GM19043 (cell line): ENCODE data around the gene UBTD2.
"Not testable (repeated sequence)": the region's sequence is repeated elsewhere in the genome, so short reads cannot be mapped to it uniquely, and the experiment has no call there.

Experiments used
- ATAC-seq: cut with Tn5 transposase; IDR thresholded peaks from one replicate; pipeline ENCODE4 v1.9.1; 2021; ENCODE audit warnings: low read depth; ENCODE audit not compliant: unreplicated experiment

Gene UBTD2, protein sequence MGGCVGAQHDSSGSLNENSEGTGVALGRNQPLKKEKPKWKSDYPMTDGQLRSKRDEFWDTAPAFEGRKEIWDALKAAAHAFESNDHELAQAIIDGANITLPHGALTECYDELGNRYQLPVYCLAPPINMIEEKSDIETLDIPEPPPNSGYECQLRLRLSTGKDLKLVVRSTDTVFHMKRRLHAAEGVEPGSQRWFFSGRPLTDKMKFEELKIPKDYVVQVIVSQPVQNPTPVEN

DNA sequence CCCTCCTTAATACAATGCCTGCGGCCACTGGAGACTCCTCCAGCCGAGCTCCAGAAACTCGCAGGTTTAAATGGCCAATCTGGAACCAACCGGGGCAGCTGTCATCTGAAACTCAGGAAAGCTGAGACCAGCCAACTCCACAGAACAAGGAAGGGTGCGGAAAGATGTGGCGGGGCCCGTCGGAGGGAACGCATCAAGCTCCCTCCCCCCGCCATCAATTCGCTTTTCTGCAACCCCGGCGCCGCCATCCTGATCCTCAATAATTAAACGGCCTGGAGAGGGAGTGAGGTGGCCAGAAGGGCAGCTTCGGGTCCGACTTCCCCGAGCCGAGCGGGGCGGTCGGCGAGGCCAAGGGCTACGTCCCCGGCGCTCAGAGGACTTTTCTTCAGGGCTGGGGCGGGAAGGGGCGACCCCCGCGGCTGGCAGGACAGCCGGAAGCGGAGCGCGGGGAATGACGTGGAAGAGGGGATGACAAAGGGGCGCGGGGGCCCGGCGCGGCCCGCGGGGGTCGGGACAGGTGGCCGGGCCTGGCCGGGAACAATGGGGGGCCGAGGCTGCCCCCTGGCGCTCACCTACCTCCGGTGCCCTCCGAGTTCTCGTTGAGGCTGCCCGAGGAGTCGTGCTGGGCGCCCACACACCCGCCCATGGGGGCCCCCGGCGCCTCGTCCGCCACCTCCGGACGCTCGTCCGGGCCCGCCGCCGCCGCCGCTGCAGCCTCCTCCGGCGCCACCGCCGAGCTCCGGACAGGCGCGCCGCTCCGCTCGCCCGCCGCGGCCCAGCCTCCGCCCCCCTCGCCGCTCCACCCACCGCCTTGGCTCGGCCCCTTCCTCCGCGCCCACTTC, at the start of gene UBTD2:
Gene UBTD2 (minus strand): TSS at position 745 of the 842 bp plus-strand sequence. CDS start 99 bp downstream, at position 646.
- peak; percentile 79 for ATAC-seq

- not testable (repeated sequence) for ATAC-seq
Observed at GRCh38 chr5:172326901-172327300, 43.3 kb upstream of the UBTD2 start.

GRCh38 chr5:172325452-172325851, 41.9 kb upstream of the UBTD2 start:
- no peak for ATAC-seq

GRCh38 chr5:172322028-172322965, 38.7 kb upstream of the UBTD2 start:
- ATAC-seq, result peak; percentile 88

GRCh38 chr5:172321593-172321992, 38.0 kb upstream of the UBTD2 start:
- no peak for ATAC-seq

DNA sequence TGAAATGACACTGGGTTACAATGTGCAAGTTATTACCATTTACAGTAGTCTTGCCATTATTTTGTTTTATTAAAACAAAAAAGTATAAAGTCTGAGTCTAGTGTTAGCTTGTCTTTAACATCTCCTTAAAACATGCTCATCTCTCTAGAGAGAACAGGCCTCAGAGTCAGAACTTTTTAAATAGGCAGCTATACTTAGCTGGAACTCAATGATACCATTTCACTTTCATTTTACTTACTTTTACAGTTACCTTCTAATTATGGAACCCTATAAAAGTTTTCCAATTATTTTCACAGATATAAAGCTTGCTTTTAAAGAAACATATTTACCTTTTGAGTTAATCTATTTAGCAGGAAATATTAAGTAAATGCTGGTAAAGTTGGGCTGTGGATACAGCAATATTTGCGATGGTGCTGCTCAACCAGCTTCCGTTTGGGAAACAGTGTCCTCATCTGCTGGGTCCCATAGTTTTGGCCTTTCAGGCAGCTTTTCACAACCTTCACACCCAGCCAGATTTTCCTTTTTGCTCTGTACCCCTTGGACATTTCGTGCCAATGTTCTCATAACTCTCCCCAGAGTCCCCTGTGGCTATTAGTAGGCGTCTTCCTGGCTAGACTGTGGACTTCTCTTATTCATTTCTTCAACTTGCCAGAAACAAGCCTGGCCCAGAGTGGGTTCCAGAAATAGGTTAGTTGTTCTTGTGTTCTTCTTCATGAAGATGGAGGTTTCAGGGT, 36.3 kb upstream of the UBTD2 start:
- no peak for ATAC-seq

DNA sequence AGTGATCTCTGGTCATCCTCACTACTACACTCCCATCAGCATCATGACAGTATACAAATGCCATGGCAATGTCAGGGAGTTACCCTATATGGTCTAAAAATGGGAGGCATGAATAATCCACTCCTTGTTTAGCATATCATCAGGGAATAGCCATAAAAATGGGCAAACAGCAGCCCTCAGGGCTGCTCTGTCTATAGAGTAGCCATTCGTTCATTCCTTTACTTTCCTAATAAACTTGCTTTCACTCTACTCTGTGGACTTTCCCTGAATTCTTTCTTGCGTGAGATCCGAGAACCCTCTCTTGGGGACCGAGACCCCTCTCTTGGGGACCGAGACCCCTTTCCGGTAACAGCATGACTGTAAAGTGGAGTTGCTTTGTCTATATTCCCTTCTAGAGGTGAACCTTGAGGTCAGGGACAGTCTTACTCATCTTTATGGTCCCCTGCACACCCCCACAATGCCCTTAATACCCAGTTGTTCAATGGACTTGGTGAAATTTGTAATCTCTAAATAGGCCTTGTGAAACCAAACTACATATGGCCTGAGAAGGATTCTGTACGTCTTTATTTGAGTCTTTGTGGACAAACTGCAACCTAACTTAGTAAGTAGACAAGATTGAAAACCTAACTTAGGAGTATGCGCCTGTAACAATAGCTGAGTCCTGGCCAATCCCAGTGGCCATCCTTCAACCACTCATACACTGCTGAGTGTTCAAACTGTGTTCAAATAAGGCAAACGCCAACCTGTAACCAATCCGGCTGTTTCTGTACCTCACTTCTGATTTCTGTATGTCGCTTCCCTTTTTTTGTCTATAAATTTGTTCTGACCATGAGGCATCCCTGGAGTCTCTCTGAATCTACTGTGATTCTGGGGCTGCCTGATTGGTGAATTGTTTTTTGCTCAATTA, 32.3 kb upstream of the UBTD2 start:
- no peak for ATAC-seq

GRCh38 chr5:172313915-172314314, 30.4 kb upstream of the UBTD2 start:
- ATAC-seq, result no peak

GRCh38 chr5:172312286-172312685, 28.7 kb upstream of the UBTD2 start:
- no peak for ATAC-seq

- ATAC-seq, result no peak
Observed at GRCh38 chr5:172311605-172312004, 28.0 kb upstream of the UBTD2 start.

GRCh38 chr5:172311026-172311425, 27.5 kb upstream of the UBTD2 start:
- no peak for ATAC-seq

DNA sequence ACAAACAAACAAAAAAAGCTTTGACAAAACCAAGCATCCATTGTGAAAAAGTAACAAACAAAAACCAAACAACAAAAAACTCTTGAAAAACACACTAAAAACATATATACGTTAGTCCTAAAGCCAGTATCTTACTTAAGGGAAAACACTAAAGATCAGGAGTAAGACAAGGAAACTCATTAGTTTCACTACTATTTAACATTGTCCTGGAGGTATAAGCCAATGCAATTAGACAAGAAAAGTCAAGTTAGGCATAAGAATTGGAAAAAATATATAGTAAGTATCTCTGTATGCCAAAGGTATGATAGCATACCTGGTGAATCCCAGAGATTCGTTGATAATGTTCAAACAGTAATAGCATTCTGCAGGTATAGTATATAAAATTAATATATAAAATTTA, 21.8 kb upstream of the UBTD2 start:
- no peak for ATAC-seq

DNA sequence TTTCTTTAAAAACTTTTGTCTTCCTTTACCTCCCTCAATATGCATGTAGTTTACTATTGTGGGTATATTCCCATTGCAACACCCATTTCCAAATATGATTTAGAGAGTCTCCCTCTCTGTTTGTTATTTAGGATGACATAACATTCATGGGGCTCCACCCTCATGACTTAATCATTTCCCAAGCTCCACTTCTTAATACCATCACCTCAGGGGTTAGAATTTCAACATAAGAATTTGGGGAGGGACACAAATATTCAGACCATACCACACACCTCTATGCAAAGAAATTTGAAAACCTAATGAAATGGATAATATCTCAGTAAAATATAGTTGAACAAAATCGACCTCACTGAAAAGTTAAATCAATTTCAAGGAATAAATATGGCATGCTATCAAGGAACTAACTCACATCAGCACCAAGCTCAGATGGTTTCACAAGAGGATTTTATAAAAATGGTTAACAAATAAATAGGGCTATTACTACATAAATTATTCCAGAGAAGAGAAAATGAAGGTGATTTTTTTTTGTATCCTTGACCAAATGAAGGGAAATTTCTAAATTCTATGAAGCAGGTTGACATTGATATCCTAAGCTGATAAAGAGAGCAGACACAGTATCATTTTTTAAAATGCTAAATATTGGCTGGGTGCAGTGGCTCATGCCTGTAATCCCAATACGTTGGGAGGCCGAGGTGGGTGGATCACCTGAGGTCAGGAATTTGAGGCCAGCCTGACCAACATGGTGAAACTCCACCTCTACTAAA, 20.2 kb upstream of the UBTD2 start:
- no peak for ATAC-seq

GRCh38 chr5:172303162-172303561, 19.6 kb upstream of the UBTD2 start:
- no peak for ATAC-seq

DNA sequence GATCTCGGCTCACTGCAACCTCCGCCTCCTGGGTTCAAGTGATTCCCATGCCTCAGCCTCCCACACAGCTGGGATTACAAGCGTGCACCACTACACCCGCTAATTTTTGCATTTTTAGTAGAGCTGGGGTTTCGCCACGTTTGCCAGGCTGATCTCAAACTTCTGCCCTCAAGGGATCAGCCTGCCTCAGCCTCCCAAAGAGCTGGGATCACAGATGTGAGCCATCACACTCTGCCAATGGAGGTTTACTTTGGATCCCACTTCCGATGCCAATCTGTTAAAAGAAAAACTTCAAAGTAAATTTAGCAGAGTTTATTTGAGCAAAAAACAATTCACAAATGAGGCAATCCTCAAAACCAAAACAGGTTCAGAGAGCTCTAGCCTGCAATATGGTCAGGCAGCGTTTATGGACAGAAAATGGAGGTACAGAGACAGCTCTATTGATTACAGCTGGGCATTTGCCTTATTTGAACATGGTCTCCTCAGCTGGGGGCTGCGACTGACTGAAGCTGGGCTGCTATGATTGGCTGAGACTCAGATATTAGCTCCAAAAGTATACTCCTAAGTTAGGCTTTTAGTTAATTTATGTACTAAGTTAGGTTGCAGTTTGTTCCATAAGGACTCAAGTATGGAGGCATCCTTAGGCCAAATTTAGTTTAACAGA, 18.6 kb upstream of the UBTD2 start:
- ATAC-seq, result no peak

DNA sequence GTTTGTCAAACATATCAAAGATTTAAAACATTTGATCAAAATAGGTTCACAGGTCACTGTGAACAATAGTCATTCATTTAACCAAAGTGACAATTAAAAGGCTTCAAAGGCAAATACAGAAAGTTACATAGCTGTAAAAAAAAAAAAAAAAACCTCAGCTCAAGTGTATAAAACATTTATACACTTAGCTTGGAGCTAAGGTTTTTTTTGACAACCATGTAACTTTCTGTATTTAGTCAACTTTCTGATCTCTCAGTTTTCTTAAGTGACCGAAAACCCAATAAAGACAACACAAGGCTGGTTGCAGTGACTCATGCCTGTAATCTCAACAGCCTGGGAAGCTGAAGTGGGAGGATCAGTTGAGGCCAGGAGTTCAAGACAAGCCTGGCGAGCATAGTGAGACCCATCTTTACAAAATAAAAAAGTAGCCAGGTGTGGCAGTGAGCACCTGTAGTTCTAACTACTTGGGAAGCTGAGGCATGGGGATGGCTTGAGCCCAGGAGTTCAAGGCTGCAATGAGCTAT, 16.4 kb upstream of the UBTD2 start:
- ATAC-seq, result no peak

- ATAC-seq, result no peak
Observed at GRCh38 chr5:172294831-172295230, 11.3 kb upstream of the UBTD2 start.
